Adipose tissue (tissue), 3 donors: ENCODE measurements around the gene TINAGL1. TPM values are rescaled to one million over a fixed set of nuclear protein-coding genes. Genes with fewer than 3 reads are reported as not detected.
"Not testable (repeated sequence)": the region's sequence is repeated elsewhere in the genome, so short reads cannot be mapped to it uniquely, and the experiment has no call there.

ENCODE experiments used
- H3K27ac ChIP-seq: one replicate; pipeline ENCODE4 v1.5.1; 2013; ENCODE audit warnings: low read depth, low read length
- WGBS, 3 donors: extraction: QIAGEN DNeasy Blood & Tissue Kit; methylation state at CpG; one replicate each; pipeline ENCODE4 v1.1.7; 2013; 5-methylcytosine and 5-hydroxymethylcytosine counted together
- polyA plus RNA-seq, 3 donors: library from polyadenylated mRNA; stranded (reverse); fragments of 200-250 nt; gene quantifications; one replicate each; pipeline ENCODE4 v1.2.3, GENCODE V29; 2013
- donor health status: healthy with polysubstance abuse.
- donor health status: Bipolar disorder and iron deficiency.
- donor health status: healthy.

Gene TINAGL1
- polyA plus RNA-seq, 3 donors, result 33.7 to 190 (median 143) TPM

- no peak overlapping the region for H3K27ac ChIP-seq
- 69 to 85% (median 71%) methylated on average over 15 of the region's 15 CpGs for WGBS, 3 donors
These were observed 4.7 kb downstream of the TINAGL1 start for GRCh38 chr1:31580891-31581603.

DNA sequence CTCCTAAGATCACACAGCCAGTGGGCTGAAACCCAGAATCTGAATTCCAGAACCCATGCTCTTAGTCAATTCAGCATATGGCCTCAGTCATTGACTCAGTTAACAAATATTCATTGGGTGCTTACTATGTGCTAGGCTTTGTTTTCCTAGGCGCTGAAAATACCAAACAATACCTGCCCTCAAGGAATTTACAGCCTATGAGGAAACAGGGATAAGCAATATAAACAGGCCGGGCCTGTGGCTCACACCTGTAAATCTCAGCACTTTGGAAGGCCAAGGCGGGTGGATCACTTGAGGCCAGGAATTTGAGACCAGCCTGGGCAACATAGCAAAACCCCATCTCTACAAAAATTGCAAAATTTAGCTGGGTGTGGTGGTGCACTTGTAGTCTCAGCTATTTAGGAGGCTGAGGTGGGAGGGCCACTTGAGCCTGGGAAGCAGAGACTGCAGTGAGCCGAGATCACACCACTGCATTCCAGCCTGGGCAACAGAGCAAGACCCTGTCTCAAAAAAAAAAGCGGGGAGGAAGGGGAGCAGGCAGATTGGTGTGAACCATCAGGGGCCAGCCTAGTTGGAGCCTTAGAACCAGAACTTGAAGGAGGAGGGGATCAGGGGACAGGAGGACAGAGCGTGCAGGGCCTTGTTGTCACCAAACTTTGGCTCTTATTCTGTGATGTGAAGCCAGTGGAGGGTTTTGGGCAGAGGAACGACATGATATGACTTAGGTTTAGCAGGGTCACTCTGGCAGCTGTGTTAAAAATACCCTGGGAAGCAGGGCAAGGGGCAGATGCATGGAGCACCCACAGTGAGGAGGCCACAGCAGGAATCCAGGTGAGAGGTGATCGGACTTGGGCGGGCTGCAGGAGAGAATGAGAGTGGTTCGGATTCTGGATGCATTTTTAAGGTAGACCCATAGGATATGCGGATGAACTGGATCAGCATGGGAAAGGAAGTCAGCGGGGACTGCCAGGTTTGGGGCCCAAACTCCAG is 5.8 kb downstream of the TINAGL1 start:
- whole genome bisulfite sequencing, 3 donors, result 71 to 84% (median 75%) methylated on average over 12 of the region's 12 CpGs
- no peak overlapping the region for H3K27ac ChIP-seq

GRCh38 chr1:31583082-31583994 is 7.0 kb downstream of the TINAGL1 start:
- WGBS, 3 donors, result 67 to 82% (median 71%) methylated on average over 16 of the region's 16 CpGs
- no peak overlapping the region for H3K27ac ChIP-seq

DNA sequence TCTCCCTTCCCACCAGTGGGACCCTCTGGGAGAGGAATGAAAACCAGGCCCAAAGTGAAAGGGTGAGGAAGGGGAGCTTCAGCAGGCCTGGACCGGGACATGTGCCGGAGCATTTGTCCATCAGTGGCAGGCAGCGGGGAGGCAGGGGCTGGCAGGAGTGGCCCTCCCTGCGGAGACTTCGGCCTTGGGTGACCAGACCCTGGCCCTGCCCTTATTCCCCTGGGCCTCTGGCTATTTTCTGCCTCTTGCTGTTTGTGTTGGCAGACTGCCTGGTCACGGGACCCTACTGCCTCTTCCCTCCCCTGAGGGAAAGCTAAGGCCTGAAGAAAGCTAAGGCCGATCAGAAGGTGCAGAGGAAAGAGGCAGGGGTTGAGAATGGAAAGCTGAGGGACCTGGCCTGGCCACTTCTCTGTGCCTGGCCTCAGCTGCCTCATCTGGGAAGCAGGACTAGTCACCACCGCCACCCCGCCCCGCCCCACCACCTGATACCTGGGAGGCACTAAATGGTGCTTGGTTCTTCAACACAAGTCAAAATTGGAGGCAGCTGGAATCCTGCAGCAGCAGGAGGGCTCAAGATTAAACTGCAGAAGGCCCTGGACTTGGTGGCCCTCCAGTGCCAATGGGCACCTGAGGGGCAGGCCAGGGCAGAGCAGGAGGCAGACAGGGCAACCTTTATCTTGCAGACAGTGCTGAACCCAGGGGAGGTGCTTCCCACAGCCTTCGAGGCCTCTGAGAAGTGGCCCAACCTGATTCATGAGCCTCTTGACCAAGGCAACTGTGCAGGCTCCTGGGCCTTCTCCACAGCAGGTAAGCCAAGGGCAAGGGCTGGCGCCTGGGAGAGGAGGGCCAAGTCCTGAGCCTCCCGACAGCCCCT is 7.9 kb downstream of the TINAGL1 start:
- 41 to 71% (median 60%) methylated on average over 12 to 13 of the region's 13 CpGs for WGBS, 3 donors
- no peak overlapping the region for H3K27ac ChIP-seq

DNA sequence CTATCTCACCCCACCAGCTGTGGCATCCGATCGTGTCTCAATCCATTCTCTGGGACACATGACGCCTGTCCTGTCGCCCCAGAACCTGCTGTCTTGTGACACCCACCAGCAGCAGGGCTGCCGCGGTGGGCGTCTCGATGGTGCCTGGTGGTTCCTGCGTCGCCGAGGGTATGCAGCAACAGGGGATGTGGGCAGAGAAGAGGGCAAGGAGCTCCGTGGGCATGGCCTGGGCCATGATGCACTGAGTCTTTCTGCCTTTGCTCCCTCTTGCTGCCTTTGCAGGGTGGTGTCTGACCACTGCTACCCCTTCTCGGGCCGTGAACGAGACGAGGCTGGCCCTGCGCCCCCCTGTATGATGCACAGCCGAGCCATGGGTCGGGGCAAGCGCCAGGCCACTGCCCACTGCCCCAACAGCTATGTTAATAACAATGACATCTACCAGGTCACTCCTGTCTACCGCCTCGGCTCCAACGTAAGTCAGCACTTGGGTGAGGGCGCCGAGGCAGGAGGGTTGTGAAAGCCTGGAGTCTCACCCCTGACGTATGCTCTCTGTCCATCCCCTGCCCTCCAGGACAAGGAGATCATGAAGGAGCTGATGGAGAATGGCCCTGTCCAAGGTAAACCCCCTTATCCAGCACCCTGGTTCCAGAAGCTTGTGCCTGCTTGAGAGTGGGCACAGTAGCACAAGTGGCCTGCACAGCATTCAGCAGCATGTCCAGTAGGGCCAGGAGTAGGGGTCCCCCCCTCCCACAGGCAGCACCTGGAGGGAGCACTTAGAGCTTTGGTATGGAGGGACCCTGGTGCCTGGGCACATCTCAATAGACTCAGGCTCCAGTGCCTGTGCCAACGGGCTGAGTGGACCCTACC is 8.8 kb downstream of the TINAGL1 start:
- 77 to 93% (median 84%) methylated on average over 27 of the region's 27 CpGs for WGBS, 3 donors
- H3K27ac ChIP-seq, result no peak overlapping the region

DNA sequence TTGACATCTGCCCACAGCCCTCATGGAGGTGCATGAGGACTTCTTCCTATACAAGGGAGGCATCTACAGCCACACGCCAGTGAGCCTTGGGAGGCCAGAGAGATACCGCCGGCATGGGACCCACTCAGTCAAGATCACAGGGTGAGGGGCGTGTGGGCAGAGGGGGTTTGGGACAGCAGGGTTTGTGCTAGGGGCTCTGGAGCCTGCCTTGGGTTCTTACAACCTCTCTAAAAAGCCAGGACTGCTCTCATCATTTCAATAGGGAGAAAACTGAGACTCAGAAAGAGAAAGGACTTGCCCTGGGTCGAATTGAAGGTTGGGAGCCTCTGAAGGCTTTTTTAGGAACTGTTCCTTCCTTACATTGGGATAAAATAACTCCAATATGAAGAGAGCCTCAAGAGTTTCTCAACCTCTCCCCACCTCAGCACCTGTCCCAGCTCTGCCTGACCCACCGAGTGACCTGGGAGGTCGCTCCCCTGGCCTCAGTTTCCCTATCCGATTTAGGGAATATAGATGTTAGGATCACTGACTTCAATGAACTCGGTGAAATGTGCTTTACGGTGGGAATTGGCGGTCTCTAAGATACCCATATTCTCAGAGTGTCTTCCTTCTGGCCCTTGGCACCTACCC is 9.5 kb downstream of the TINAGL1 start:
- 84 to 86% (median 86%) methylated on average over 11 of the region's 11 CpGs for WGBS, 3 donors
- H3K27ac ChIP-seq, result no peak overlapping the region

DNA sequence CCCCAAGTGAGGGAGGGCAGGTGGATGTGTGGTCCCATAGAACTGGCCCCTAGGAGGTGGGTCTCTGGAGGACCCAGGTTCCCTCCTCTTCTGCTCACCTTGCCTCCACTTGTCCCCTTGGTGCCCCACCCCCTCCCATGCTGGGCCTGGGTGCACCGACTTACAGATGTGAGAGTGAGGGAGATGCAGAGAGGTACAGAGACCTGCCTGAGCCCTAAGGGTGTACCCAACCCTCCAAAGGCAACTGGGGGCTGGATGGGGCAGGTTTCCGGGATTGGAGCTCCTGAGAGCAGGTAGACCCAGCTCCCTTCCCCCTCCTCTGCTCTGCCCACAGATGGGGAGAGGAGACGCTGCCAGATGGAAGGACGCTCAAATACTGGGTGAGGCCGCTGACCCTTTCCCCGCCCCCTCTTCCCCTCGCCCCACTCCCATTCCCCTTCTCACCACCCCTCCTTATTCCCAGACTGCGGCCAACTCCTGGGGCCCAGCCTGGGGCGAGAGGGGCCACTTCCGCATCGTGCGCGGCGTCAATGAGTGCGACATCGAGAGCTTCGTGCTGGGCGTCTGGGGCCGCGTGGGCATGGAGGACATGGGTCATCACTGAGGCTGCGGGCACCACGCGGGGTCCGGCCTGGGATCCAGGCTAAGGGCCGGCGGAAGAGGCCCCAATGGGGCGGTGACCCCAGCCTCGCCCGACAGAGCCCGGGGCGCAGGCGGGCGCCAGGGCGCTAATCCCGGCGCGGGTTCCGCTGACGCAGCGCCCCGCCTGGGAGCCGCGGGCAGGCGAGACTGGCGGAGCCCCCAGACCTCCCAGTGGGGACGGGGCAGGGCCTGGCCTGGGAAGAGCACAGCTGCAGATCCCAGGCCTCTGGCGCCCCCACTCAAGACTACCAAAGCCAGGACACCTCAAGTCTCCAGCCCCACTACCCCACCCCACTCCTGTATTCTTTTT is 10.3 kb downstream of the TINAGL1 start:
- WGBS, 3 donors, result 65 to 78% (median 69%) methylated on average over 44 to 47 of the region's 47 CpGs
- H3K27ac ChIP-seq, result no peak overlapping the region

GRCh38 chr1:31587328-31587699 is 11.0 kb downstream of the TINAGL1 start:
- not testable (repeated sequence) for H3K27ac ChIP-seq
- WGBS, 3 donors, result 85 to 97% (median 96%) methylated on average over 4 to 5 of the region's 5 CpGs

GRCh38 chr1:31587720-31588423 is 11.6 kb downstream of the TINAGL1 start:
- WGBS, 3 donors, result 22 to 59% (median 56%) methylated on average over 14 of the region's 14 CpGs

GRCh38 chr1:31588751-31589515 is 12.6 kb downstream of the TINAGL1 start:
- H3K27ac ChIP-seq, result no peak overlapping the region
- 15 to 25% (median 23%) methylated on average over 57 to 62 of the region's 62 CpGs for WGBS, 3 donors

More at GRCh38 chr1:31587720-31588423, 11.6 kb downstream of the TINAGL1 start:
- no peak overlapping the region for H3K27ac ChIP-seq

DNA sequence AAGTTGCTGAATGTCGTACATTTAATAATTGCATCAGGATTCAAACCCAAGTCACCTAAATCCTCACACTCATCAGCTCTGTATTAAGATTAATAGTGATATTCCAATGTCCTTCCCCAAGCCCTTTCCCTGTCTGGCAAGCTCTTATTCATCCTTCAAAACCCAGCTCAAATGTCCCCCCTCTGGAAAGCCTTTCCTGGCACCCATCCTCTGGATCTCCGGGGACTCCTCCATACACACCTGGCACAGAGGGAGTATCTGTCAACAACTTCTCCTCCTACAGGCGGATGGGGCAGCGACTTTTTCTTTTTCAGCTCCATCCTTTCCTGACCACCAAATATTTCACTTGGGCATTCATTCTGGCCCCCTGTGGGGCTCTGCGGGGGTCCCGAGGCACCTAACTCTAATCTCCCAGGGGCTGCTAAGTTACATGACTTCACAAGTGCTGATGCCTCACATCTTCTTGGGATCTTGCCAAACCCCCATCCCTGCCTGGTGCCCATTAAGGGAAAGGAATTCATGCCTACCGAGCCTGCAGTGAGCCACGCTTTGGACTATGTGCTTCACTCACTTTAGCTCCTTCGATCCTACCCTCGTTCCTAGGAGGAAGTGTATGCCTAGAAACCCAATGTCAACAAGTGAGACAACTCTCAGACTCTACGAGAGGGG is 15.2 kb downstream of the TINAGL1 start:
- H3K27ac ChIP-seq, result no peak overlapping the region
- 71 to 74% (median 73%) methylated on average over 11 of the region's 11 CpGs for WGBS, 3 donors

DNA sequence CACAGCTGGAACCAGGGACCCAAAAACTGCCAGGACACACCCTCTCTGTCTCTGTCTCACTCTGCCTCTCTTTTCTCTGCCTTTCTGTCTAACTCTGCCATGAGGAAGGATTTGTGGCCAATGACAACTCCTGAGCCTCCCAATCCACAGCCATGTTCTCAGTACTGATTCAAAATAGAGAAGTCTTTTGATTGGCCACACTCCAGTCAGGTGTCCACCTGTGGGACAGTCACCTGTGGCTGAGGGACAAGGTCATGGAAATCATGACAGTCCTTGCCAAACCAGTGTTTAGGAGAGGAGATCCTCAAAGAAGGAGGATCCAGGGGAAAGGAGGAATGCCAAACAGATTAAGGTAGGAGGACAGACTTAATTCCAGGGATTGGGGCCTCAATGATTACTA is 15.8 kb downstream of the TINAGL1 start:
- no peak overlapping the region for H3K27ac ChIP-seq

DNA sequence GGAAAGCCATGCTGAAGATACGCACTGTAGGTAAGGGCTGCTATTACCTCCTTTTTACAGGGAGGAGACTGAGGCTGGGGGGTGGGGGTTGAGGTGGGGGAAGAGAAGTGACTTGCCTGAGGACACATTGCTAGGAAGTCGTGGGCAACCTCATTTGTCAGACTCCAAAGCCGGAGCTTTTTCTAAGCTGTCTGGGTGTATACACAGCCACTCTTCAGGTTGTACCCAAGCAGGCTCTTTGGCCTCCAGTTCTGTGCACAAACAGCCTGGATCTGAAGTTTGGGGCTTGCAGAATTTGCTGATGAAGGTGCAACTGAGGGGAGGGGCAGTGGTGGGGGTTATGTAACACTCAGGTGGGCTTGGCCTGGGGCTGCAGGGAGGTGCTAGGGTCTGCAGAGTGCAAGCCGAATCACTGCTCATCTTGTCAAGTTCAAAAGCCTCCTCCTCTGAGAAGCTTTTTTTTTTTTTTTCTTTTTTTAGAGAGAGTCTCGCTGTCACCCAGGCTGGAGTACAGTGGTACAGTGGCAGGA is 16.9 kb downstream of the TINAGL1 start:
- WGBS, 3 donors, result 77 to 93% (median 80%) methylated on average over 5 of the region's 5 CpGs

More for the DNA sequence above, 16.9 kb downstream of the TINAGL1 start:
- H3K27ac ChIP-seq, result no peak overlapping the region
